GM18505 (cell line): ENCODE results near the gene SLC20A1.

Source experiments
- ATAC-seq: cut with Tn5 transposase; IDR thresholded peaks from one replicate; pipeline ENCODE4 v1.9.1; 2021; ENCODE audit not compliant: unreplicated experiment
- POLR2A ChIP-seq: IDR thresholded peaks from 4 replicates; pipeline ENCODE4 v1.6.1; 2011; ENCODE audit warnings: borderline replicate concordance; ENCODE audit not compliant: insufficient read depth, insufficient read length; ENCODE audit errors: extremely low read depth

SLC20A1 gene

GRCh38 chr2:112633708-112634107 is 12.0 kb upstream of the SLC20A1 start:
- TF ChIP-seq POLR2A = no peak
- no peak for ATAC-seq

- TF ChIP-seq POLR2A = no peak
- ATAC-seq = no peak
Observed at GRCh38 chr2:112634153-112634873, 11.4 kb upstream of the SLC20A1 start.

- ATAC-seq = no peak
- no peak for TF ChIP-seq POLR2A
Observed at GRCh38 chr2:112634874-112635157, 10.9 kb upstream of the SLC20A1 start.

- ATAC-seq = peak; percentile 70
- no peak for TF ChIP-seq POLR2A
Observed at GRCh38 chr2:112636605-112637288, 9.0 kb upstream of the SLC20A1 start.

GRCh38 chr2:112637289-112637660 is 8.5 kb upstream of the SLC20A1 start:
- no peak for ATAC-seq

GRCh38 chr2:112639936-112640335 is 5.8 kb upstream of the SLC20A1 start:
- TF ChIP-seq POLR2A = no peak
- no peak for ATAC-seq

More at GRCh38 chr2:112637289-112637660, 8.5 kb upstream of the SLC20A1 start:
- TF ChIP-seq POLR2A = no peak

- no peak for ATAC-seq
- no peak for TF ChIP-seq POLR2A
Observed at GRCh38 chr2:112640467-112640799, 5.3 kb upstream of the SLC20A1 start.

- no peak for TF ChIP-seq POLR2A
- no peak for ATAC-seq
Observed at GRCh38 chr2:112640800-112641675, 4.7 kb upstream of the SLC20A1 start.

- no peak for TF ChIP-seq POLR2A
- ATAC-seq = no peak
Observed at GRCh38 chr2:112641701-112642100, 4.0 kb upstream of the SLC20A1 start.

GRCh38 chr2:112642561-112642960 is 3.2 kb upstream of the SLC20A1 start:
- no peak for TF ChIP-seq POLR2A
- ATAC-seq = no peak

GRCh38 chr2:112642966-112643365 is 2.8 kb upstream of the SLC20A1 start:
- no peak for TF ChIP-seq POLR2A

GRCh38 chr2:112643488-112643887 is 2.3 kb upstream of the SLC20A1 start:
- no peak for ATAC-seq
- no peak for TF ChIP-seq POLR2A

More at GRCh38 chr2:112642966-112643365, 2.8 kb upstream of the SLC20A1 start:
- no peak for ATAC-seq

GRCh38 chr2:112644155-112644932 is 1.4 kb upstream of the SLC20A1 start:
- ATAC-seq = no peak
- TF ChIP-seq POLR2A = no peak

GRCh38 chr2:112644933-112645309 is 818 bp upstream of the SLC20A1 start:
- ATAC-seq = no peak
- no peak for TF ChIP-seq POLR2A

GRCh38 chr2:112646102-112646719 is 472 bp downstream of the SLC20A1 start:
- TF ChIP-seq POLR2A = no peak
- peak; percentile 25 for ATAC-seq
